HG03103 (cell line): Measurements from ENCODE around the gene TFPI.
"Not testable (repeated sequence)": the region's sequence is repeated elsewhere in the genome, so short reads cannot be mapped to it uniquely, and the experiment has no call there.

Experiments
- ATAC-seq: cut with Tn5 transposase; IDR thresholded peaks from one replicate; pipeline ENCODE4 v1.9.1; 2021; ENCODE audit warnings: low read depth; ENCODE audit not compliant: unreplicated experiment

TFPI gene

GRCh38 chr2:187554011-187554703 is at the start of gene TFPI:
TFPI (minus strand) TSS chr2:187554435; CDS start chr2:187503768, 50,667 bp downstream.
- no peak for ATAC-seq

GRCh38 chr2:187594801-187595200 is 40.6 kb upstream of the TFPI start:
- no peak for ATAC-seq

GRCh38 chr2:187593697-187594096 is 39.5 kb upstream of the TFPI start:
- ATAC-seq = no peak

- ATAC-seq = no peak
These were observed 38.9 kb upstream of the TFPI start for GRCh38 chr2:187593098-187593497.

GRCh38 chr2:187590175-187590574 is 35.9 kb upstream of the TFPI start:
- no peak for ATAC-seq

- ATAC-seq = peak; percentile 70
These were observed 31.9 kb upstream of the TFPI start for GRCh38 chr2:187586011-187586641.

- ATAC-seq = peak; percentile 59
These were observed 27.1 kb upstream of the TFPI start for GRCh38 chr2:187581125-187581896.

- no peak for ATAC-seq
These were observed 26.4 kb upstream of the TFPI start for GRCh38 chr2:187580462-187581124.

- ATAC-seq = no peak
These were observed 23.1 kb upstream of the TFPI start for GRCh38 chr2:187577310-187577709.

GRCh38 chr2:187576906-187577305 is 22.7 kb upstream of the TFPI start:
- ATAC-seq = no peak

- ATAC-seq = no peak
These were observed 21.5 kb upstream of the TFPI start for GRCh38 chr2:187575751-187576067.

GRCh38 chr2:187574969-187575750 is 20.9 kb upstream of the TFPI start:
- ATAC-seq = no peak

GRCh38 chr2:187573722-187574121 is 19.5 kb upstream of the TFPI start:
- ATAC-seq = no peak

GRCh38 chr2:187571996-187572395 is 17.8 kb upstream of the TFPI start:
- ATAC-seq = not testable (repeated sequence)

GRCh38 chr2:187569571-187569970 is 15.3 kb upstream of the TFPI start:
- no peak for ATAC-seq

GRCh38 chr2:187569042-187569441 is 14.8 kb upstream of the TFPI start:
- ATAC-seq = no peak

GRCh38 chr2:187567126-187567525 is 12.9 kb upstream of the TFPI start:
- no peak for ATAC-seq

GRCh38 chr2:187566712-187567111 is 12.5 kb upstream of the TFPI start:
- no peak for ATAC-seq

GRCh38 chr2:187566266-187566665 is 12.0 kb upstream of the TFPI start:
- ATAC-seq = no peak

- ATAC-seq = not testable (repeated sequence)
These were observed 11.4 kb upstream of the TFPI start for GRCh38 chr2:187565618-187566017.
